ENCODE data around the gene CHURC1. TPM values are rescaled to one million over a fixed set of nuclear protein-coding genes. Genes with fewer than 3 reads are reported as not detected.

Gene CHURC1
- total RNA-seq, 2 experiments from 2014 or later = 67.6 to 89.7 TPM

GRCh38 chr14:64919215-64919614 is 5.0 kb downstream of the CHURC1 start:
- ATAC-seq (ENCODE audit: low read depth) = no peak
- no peak for DNase-seq
- Mint-ChIP-seq H3K27ac (no peak overlapping the region), H3K4me1 (peaks cover 25% of the 10 kb centered on the region), H3K9me3 (no peaks in the 10 kb centered on the region), H3K27me3 (no peaks in the 10 kb centered on the region), H3K36me3 (peaks cover 37% of the 10 kb centered on the region), H3K4me3 (no peak overlapping the region)
- POLR2A ChIA-PET = no interaction called here

DNA sequence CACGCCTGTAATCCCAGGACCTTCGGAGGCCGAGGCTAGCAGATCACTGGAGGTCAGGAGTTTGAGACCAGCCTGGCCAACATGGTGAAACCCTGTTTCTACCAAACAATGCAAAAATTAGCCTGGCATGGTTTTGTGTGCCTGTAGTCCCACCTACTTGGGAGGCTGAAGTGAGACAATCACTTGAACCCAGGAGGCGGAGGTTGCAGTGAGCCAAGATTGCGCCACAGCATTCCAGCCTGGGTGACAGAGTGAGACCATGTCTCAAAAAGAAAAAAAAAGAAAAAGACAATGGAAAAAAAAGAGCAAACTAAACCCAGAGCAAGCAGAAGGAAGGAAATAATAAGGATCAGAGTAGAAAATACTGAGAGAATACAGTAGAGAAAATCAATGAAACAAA is 5.4 kb downstream of the CHURC1 start:
- H3K27ac Mint-ChIP-seq = no peak overlapping the region
- H3K4me1 Mint-ChIP-seq = peaks cover 25% of the 10 kb centered on the region
- no peaks in the 10 kb centered on the region for H3K27me3 Mint-ChIP-seq
- DNase-seq (no peak), ATAC-seq (ENCODE audit: low read depth) (no peak)
- H3K36me3 Mint-ChIP-seq = peaks cover 40% of the 10 kb centered on the region
- no peak overlapping the region for H3K4me3 Mint-ChIP-seq
- H3K9me3 Mint-ChIP-seq = no peaks in the 10 kb centered on the region
- POLR2A ChIA-PET = no interaction called here

- ATAC-seq (ENCODE audit: low read depth) = no peak
- Mint-ChIP-seq H3K36me3 (peaks cover 41% of the 10 kb centered on the region), H3K9me3 (no peaks in the 10 kb centered on the region), H3K27me3 (no peaks in the 10 kb centered on the region), H3K27ac (no peak overlapping the region), H3K4me1 (peaks cover 18% of the 10 kb centered on the region), H3K4me3 (no peak overlapping the region)
- POLR2A ChIA-PET = no interaction called here
- no peak for DNase-seq
These were observed 6.2 kb downstream of the CHURC1 start for GRCh38 chr14:64920465-64920864.

DNA sequence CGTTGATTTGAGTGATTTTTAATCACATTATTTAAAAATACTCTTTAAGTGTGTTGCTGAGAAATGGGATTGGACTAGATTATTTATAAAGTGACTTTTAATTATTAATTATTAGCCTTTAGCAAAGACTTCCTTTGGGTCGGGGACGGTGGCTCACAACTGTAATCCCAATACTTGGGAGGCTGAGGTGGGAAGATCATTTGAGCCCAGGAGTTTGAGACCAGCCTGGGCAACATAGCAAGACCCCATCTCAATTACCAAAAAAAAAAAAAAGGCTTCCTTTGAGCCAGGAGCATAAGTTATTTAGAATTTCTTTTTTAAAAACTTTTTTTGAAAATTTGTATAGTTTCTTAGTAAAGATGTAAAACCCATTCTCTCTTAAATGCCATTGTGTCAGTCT is 8.8 kb downstream of the CHURC1 start:
- Mint-ChIP-seq H3K4me3 (no peak overlapping the region), H3K36me3 (peaks cover 34% of the 10 kb centered on the region), H3K4me1 (peaks cover 11% of the 10 kb centered on the region), H3K27ac (no peak overlapping the region), H3K27me3 (no peaks in the 10 kb centered on the region), H3K9me3 (no peaks in the 10 kb centered on the region)
- POLR2A ChIA-PET = no interaction called here
- DNase-seq (no peak), ATAC-seq (ENCODE audit: low read depth) (no peak)

- no peaks in the 10 kb centered on the region for H3K27me3 Mint-ChIP-seq
- POLR2A ChIA-PET = interaction anchor here (1.5 to 1.9 kb wide), 2 partner anchors 12 to 14 kb away, joined by 3 to 4 read pairs; no protein-coding TSS in a partner anchor
- H3K27ac Mint-ChIP-seq = peak overlapping the region; percentile 21
- no peak for ATAC-seq (ENCODE audit: low read depth)
- peak overlapping the region; percentile 0 for H3K4me3 Mint-ChIP-seq
- DNase-seq = no peak
- H3K9me3 Mint-ChIP-seq = no peaks in the 10 kb centered on the region
- peaks cover 34% of the 10 kb centered on the region for H3K36me3 Mint-ChIP-seq
- peaks cover 14% of the 10 kb centered on the region for H3K4me1 Mint-ChIP-seq
These were observed 12.2 kb downstream of the CHURC1 start for GRCh38 chr14:64926398-64926995.

- peaks cover 31% of the 10 kb centered on the region for H3K36me3 Mint-ChIP-seq
- H3K9me3 Mint-ChIP-seq = no peaks in the 10 kb centered on the region
- H3K4me3 Mint-ChIP-seq = no peak overlapping the region
- H3K27me3 Mint-ChIP-seq = no peaks in the 10 kb centered on the region
- POLR2A ChIA-PET = interaction anchor here (0.9 to 2.4 kb wide), 4 partner anchors 12 to 16 kb away, joined by 3 to 17 read pairs (median 4); partner anchors contain the start of gene CHURC1
- ATAC-seq (ENCODE audit: low read depth) = no peak
- peaks cover 14% of the 10 kb centered on the region for H3K4me1 Mint-ChIP-seq
- peak overlapping the region; percentile 21 for H3K27ac Mint-ChIP-seq
- no peak for DNase-seq
These were observed 12.8 kb downstream of the CHURC1 start for GRCh38 chr14:64927031-64927430.

GRCh38 chr14:64928239-64929013 is 14.2 kb downstream of the CHURC1 start:
- peaks cover 42% of the 10 kb centered on the region for H3K36me3 Mint-ChIP-seq
- no peaks in the 10 kb centered on the region for H3K27me3 Mint-ChIP-seq
- peaks cover 11% of the 10 kb centered on the region for H3K4me1 Mint-ChIP-seq
- H3K9me3 Mint-ChIP-seq = no peaks in the 10 kb centered on the region
- DNase-seq (no peak), ATAC-seq (ENCODE audit: low read depth) (peak; percentile 79)
- POLR2A ChIA-PET = interaction anchor here (1.9 to 2.4 kb wide), 2 partner anchors 10 to 14 kb away, joined by 4 to 17 read pairs; partner anchors contain the start of gene CHURC1
- H3K27ac Mint-ChIP-seq = no peak overlapping the region
- no peak overlapping the region for H3K4me3 Mint-ChIP-seq

DNA sequence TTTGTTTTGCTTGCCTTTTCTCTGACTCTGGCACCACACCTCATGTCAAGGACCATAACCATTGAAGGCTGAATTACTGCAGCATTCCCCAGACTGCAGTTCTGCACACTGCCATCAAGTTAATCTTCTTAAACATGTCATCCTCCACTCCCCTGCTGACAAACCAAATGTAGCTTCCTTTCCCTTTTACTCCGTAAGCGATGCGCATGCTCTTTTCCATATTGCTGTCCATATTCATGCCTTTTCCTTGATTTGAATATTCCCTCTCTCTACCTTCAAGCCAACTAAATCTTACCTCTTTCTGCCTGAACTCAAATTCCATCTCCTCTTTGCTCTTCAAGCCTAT is 14.7 kb downstream of the CHURC1 start:
- H3K4me3 Mint-ChIP-seq = no peak overlapping the region
- POLR2A ChIA-PET = interaction anchor here (2.4 kb wide), 1 partner anchor 14 kb away, joined by 17 read pairs; the partner anchor contains the start of gene CHURC1
- no peaks in the 10 kb centered on the region for H3K9me3 Mint-ChIP-seq
- H3K27me3 Mint-ChIP-seq = no peaks in the 10 kb centered on the region
- peak; percentile 59 for ATAC-seq (ENCODE audit: low read depth)
- peaks cover 10% of the 10 kb centered on the region for H3K4me1 Mint-ChIP-seq
- H3K36me3 Mint-ChIP-seq = peaks cover 39% of the 10 kb centered on the region
- H3K27ac Mint-ChIP-seq = no peak overlapping the region
- DNase-seq = no peak

- POLR2A ChIA-PET = no interaction called here
- Mint-ChIP-seq H3K36me3 (peaks cover 42% of the 10 kb centered on the region), H3K27me3 (no peaks in the 10 kb centered on the region), H3K4me1 (peaks cover 16% of the 10 kb centered on the region), H3K27ac (peak overlapping the region; percentile 20), H3K4me3 (no peak overlapping the region), H3K9me3 (no peaks in the 10 kb centered on the region)
- DNase-seq (no peak), ATAC-seq (ENCODE audit: low read depth) (no peak)
These were observed 16.0 kb downstream of the CHURC1 start for GRCh38 chr14:64930085-64930843.

DNA sequence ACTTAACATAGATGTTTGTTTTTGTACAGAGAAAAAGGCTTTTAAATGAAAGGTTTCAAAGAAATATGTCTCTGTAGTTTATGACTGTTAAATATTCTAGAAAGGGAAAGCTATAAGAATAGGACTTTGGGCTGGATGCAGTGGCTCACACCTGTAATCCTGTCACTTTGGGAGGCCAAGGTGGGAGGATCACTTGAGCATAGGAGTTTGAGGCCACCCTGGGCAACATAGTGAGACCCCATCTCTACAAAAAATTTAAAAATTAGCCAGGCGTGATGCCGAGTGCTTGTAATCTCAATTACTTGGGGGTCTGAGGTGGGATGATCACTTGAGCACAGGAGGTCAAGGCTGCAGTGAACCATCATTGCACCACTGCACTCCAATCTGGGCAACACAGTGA is 16.9 kb downstream of the CHURC1 start:
- H3K9me3 Mint-ChIP-seq = no peaks in the 10 kb centered on the region
- H3K27ac Mint-ChIP-seq = peak overlapping the region; percentile 30
- peaks cover 46% of the 10 kb centered on the region for H3K36me3 Mint-ChIP-seq
- no peak for DNase-seq
- no peaks in the 10 kb centered on the region for H3K27me3 Mint-ChIP-seq
- no peak for ATAC-seq (ENCODE audit: low read depth)
- H3K4me1 Mint-ChIP-seq = peaks cover 21% of the 10 kb centered on the region
- POLR2A ChIA-PET = interaction anchor here (0.6 to 0.7 kb wide), 2 partner anchors 11 to 55 kb away, joined by 3 to 4 read pairs; no protein-coding TSS in a partner anchor
- H3K4me3 Mint-ChIP-seq = no peak overlapping the region

DNA sequence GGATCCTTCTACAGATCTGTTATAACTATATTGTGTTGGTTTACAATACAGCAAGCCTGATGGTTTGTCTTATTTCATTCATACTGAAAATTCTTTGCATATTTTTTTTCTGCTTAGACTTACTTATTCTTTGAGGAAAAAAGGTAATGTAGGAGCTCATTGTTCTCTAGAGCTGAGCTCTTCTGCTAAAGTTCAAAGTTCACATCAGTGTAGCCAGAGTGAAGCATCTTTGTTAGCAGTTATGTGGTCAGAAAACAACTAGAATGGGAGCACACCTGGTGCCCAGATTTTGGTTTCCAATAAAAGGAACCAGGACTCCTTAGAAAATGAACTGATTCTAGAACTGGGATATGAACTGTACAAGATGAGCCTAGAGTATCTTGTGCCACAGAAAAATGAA is 18.0 kb downstream of the CHURC1 start:
- POLR2A ChIA-PET = interaction anchor here (1.3 kb wide), 1 partner anchor 18 kb away, joined by 5 read pairs; the partner anchor contains the start of gene CHURC1
- Mint-ChIP-seq H3K27me3 (no peaks in the 10 kb centered on the region), H3K9me3 (no peaks in the 10 kb centered on the region), H3K4me3 (no peak overlapping the region), H3K36me3 (peaks cover 41% of the 10 kb centered on the region), H3K4me1 (peaks cover 18% of the 10 kb centered on the region), H3K27ac (no peak overlapping the region)
- ATAC-seq (ENCODE audit: low read depth) = no peak
- no peak for DNase-seq

DNA sequence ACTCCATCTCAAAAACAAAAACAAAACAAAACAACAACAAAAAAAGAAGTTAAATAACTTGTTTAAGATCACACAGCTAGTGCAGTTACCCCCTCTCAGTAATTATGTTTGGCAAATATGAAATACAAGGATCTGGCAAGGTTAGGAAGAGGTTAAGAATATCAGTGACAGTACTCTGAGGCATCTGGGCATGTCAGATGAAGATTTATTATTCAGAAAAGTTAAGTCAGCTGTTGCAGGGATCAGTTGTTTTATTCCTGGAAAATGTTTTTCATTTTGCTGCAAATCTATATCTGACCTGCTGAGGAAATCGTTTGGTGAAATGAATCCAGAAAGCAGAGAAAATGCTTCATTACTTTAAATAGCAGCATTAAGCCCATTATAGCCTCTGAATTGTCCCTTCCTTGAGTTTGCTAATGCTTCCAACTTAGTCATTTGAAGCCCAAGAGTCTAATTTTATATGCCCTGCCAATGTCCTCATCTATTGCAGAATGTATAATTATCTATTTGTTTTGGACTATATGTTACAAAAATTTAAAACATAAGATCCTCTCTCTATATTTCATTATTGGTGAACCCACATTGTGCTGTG is 20.2 kb downstream of the CHURC1 start:
- Mint-ChIP-seq H3K4me3 (no peak overlapping the region), H3K9me3 (no peaks in the 10 kb centered on the region), H3K27me3 (no peaks in the 10 kb centered on the region), H3K4me1 (peaks cover 25% of the 10 kb centered on the region), H3K36me3 (peaks cover 51% of the 10 kb centered on the region), H3K27ac (no peak overlapping the region)
- DNase-seq = no peak
- no peak for ATAC-seq (ENCODE audit: low read depth)
- POLR2A ChIA-PET = no interaction called here

DNA sequence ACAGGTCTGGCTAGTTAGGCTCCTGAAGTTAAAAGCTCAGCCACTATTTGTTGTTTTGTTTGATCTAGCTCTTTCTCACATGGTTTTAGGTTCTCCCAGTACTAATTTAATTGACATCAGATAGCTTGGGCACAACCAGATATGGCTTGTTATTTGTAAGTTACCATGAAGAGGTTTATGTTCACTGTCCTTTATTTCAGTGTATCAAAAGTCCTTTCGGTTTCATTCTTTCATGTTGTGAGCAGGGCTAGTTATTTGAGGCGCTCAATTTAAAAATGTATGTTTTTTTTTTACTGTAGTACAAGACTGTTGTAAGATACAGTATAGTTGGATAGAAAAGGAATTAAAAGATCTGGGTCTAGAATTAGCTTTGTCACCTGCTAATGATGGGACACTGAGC is 21.3 kb downstream of the CHURC1 start:
- peaks cover 50% of the 10 kb centered on the region for H3K36me3 Mint-ChIP-seq
- no peaks in the 10 kb centered on the region for H3K27me3 Mint-ChIP-seq
- H3K9me3 Mint-ChIP-seq = no peaks in the 10 kb centered on the region
- ATAC-seq (ENCODE audit: low read depth) (peak; percentile 77), DNase-seq (no peak)
- POLR2A ChIA-PET = no interaction called here
- H3K4me1 Mint-ChIP-seq = peaks cover 26% of the 10 kb centered on the region
- H3K27ac Mint-ChIP-seq = peak overlapping the region; percentile 19
- peak overlapping the region; percentile 36 for H3K4me3 Mint-ChIP-seq

Data from activated naive CD8-positive, alpha-beta T cell treated with anti-CD3 and anti-CD28 coated beads, Interleukin-2, amount 10 ng/mL, durations not matched to agents 7 days and 5 days (primary cell).